Muscle of leg (tissue), 11 donors: ENCODE data around the gene BHLHE23. TPM values are rescaled to one million over a fixed set of nuclear protein-coding genes. Genes with fewer than 3 reads are reported as not detected.

Source experiments
- DNase-seq: peaks from one replicate; pipeline ENCODE4 v3.0.0; 2013
- H3K27ac ChIP-seq: one replicate; pipeline ENCODE4 v1.5.1; 2013; ENCODE audit warnings: mild to moderate bottlenecking, low read length, control low read depth
- H3K27me3 ChIP-seq: one replicate; pipeline ENCODE4 v1.6.1; 2013; ENCODE audit warnings: low read length; ENCODE audit not compliant: control insufficient read depth, insufficient read depth
- H3K36me3 ChIP-seq: one replicate; pipeline ENCODE4 v1.6.1; 2013; ENCODE audit warnings: low read length; ENCODE audit not compliant: control insufficient read depth, insufficient read depth
- H3K4me1 ChIP-seq: one replicate; pipeline ENCODE4 v1.6.1; 2013; ENCODE audit warnings: low read length; ENCODE audit not compliant: control insufficient read depth, insufficient read depth
- H3K4me3 ChIP-seq: one replicate; pipeline ENCODE4 v1.5.1; 2013; ENCODE audit warnings: low read length, control low read depth
- H3K9me3 ChIP-seq: replicated peaks from 2 replicates; pipeline ENCODE4 v1.6.1; 2013; ENCODE audit warnings: low read depth, low read length; ENCODE audit not compliant: control insufficient read depth
- WGBS: methylation state at CpG from one replicate; pipeline ENCODE4 v1.1.5; 2013; ENCODE audit warnings: missing lambda C conversion rate; ENCODE audit not compliant: insufficient coverage; 5-methylcytosine and 5-hydroxymethylcytosine counted together
- polyA plus RNA-seq, 8 donors: library from polyadenylated mRNA; unstranded; fragments of 120-200 nt; gene quantifications; one replicate each; pipeline versions ENCODE4 v1.2.1 to v1.2.3, GENCODE V29; 2013; ENCODE audit warnings: inconsistent platforms in 1 of 8, low replicate concordance in 1 of 8; ENCODE audit not compliant: insufficient read length in 8 of 8, insufficient read depth in 1 of 8
- total RNA-seq: library from RNA; stranded (reverse); fragments of 120-200 nt; gene quantifications from one replicate; pipeline ENCODE4 v1.2.4, GENCODE V29; 2013

The BHLHE23 gene
- total and polyA plus RNA-seq, 9 donors, result not detected

DNA sequence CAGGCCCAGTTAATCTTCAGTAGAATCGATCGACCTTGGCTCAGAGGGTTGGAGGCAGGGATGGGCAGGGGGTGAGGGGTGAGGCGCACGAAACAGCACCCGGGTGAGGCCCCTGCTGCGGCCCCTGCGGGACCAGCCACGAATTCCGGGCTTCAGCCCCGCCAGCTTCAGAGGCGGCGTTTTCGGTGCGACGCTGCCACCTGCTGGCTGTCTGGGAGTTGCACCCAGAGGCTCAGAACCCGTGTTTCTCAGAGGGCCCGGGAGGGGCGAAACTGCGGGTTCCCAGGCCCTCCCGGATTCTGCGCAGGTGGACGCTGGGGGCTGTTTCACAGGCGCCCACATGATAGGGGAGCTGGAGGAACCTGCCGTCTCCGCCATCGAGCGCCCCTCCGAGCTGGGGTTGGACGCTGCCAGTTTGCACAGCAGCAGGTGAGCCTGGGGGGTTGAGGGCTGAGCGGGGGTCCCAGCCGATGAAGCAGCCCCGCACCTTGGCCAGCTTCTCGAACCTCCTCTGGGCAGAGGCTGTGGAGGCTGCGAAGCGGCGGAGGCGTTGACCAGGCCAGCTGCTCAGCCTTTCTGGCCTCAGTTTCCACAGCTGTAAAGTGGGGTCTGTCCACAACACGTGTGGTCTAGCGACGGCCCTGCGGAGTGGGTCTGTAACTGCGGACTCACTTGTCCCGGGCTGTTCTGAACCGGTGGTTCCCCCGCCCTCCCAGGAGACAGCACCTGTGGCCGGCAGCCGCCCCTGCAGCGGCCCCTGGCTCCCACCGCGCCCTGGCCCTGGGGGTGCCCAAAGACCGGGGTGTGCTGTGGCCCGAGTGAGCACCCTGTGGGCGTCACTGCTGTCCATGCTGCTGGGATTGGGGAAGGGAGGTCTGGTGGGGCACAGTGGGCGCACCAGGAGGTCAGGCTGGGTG lies 2.5 kb upstream of the BHLHE23 start:
- H3K27me3 ChIP-seq, result peaks cover 89% of the 10 kb centered on the region
- H3K36me3 ChIP-seq, result no peaks in the 10 kb centered on the region
- peaks cover 15% of the 10 kb centered on the region for H3K9me3 ChIP-seq
- H3K27ac ChIP-seq, result no peak overlapping the region
- DNase-seq, result peak; percentile 69
- no peak overlapping the region for H3K4me3 ChIP-seq
- WGBS, result 8% methylated on average over 53 of the region's 54 CpGs
- peaks cover 32% of the 10 kb centered on the region for H3K4me1 ChIP-seq

GRCh38 chr20:63008541-63009044 lies 1.8 kb upstream of the BHLHE23 start:
- Histone ChIP-seq H3K9me3 (peaks cover 11% of the 10 kb centered on the region), H3K4me3 (no peak overlapping the region), H3K27ac (no peak overlapping the region), H3K4me1 (peaks cover 32% of the 10 kb centered on the region), H3K27me3 (peaks cover 86% of the 10 kb centered on the region), H3K36me3 (no peaks in the 10 kb centered on the region)
- DNase-seq, result no peak
- WGBS, result 6% methylated on average over 21 of the region's 21 CpGs

DNA sequence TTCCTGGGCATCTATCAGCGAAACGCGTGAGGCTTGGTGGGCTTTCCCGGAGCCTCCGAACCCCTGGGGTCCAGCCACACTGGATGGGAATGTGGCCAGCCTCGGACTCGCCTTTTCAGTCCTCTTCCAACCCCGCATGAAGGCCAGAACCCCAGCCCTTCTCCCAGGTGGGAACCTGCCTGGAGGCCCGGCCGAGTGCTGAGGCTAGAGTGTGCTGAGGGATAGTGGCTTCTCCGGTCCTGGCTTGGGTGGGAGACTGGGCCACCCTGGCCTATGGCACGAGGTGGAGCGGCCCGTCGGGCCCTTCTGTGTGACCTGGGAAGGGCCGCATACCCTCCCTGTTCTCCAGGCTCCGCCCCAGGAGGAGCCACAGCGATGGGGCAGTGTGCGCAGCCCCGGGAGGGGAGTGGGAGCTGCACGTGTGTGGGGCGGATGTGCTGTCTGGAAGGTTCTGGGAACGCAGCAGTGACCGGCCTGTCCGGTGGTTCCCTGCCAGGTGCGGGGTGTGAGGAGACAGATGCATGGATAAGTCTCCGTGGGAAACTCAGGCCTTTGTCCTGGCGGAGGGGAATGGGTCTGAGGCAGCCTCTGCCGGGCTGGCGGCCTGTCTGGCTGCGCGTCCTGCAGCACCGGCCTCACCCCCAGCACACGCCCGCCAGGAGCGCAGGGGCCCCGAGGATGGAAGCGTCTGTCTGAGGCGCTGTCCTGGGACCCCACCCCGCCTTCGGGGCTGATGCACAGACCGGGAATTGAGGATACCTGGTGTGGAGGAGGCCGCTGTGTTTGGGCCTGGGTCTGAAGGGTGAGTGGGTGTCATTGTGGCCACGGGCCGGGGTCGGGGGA lies 1.1 kb upstream of the BHLHE23 start:
- Histone ChIP-seq H3K9me3 (peaks cover 5% of the 10 kb centered on the region), H3K4me1 (peaks cover 32% of the 10 kb centered on the region), H3K4me3 (no peak overlapping the region), H3K27me3 (peaks cover 89% of the 10 kb centered on the region), H3K27ac (no peak overlapping the region), H3K36me3 (no peaks in the 10 kb centered on the region)
- peak; percentile 28 for DNase-seq
- WGBS, result 8% methylated on average over 46 of the region's 46 CpGs

- whole genome bisulfite sequencing, result 2% methylated on average over 24 of the region's 24 CpGs
- no peaks in the 10 kb centered on the region for H3K36me3 ChIP-seq
- no peaks in the 10 kb centered on the region for H3K9me3 ChIP-seq
- peaks cover 32% of the 10 kb centered on the region for H3K4me1 ChIP-seq
- no peak overlapping the region for H3K4me3 ChIP-seq
- no peak overlapping the region for H3K27ac ChIP-seq
- peaks cover 89% of the 10 kb centered on the region for H3K27me3 ChIP-seq
- no peak for DNase-seq
These were observed 539 bp upstream of the BHLHE23 start for GRCh38 chr20:63007360-63007645.

DNA sequence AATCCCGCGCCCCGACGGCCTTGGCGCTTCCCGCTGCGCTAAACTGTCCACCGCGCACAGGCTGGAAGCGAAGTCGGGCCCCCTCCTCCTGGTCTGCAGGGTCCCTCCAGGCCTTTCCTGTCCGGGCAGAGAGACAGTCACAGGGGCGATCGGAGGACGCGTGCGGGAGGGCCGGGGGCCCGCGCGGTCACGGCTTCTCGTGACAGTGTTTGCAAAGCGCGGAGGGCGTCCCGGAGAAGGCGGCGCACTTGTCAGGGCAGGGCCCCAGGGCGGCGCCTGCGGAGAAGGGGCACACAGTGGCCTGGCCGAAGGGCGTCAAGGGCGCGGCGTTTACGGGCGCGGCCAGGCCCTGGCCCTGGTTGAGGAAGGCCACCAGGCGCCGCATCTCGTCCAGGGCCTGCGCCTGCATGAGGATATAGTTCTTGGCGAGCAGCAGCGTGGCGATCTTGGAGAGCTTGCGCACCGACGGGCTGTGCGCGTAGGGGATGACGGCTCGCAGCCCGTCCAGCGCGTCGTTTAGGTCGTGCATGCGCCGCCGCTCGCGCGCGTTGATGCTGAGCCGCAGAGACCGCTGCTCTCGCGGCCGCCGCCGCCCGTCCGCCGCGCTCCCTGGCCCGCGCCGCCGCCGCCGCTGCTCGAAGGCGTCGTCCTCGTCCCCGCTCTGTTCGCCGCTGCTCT lies 763 bp downstream of the BHLHE23 start:
- Histone ChIP-seq H3K9me3 (no peaks in the 10 kb centered on the region), H3K36me3 (no peaks in the 10 kb centered on the region), H3K4me3 (no peak overlapping the region), H3K27me3 (peaks cover 92% of the 10 kb centered on the region), H3K4me1 (peaks cover 30% of the 10 kb centered on the region), H3K27ac (no peak overlapping the region)
- under 1% methylated on average over 90 of the region's 90 CpGs for WGBS
- DNase-seq, result peak; percentile 41

GRCh38 chr20:63005365-63005861 lies 1.4 kb downstream of the BHLHE23 start:
- H3K36me3 ChIP-seq, result no peaks in the 10 kb centered on the region
- DNase-seq, result no peak
- H3K27ac ChIP-seq, result no peak overlapping the region
- WGBS, result 2% methylated on average over 43 of the region's 43 CpGs
- no peaks in the 10 kb centered on the region for H3K9me3 ChIP-seq
- no peak overlapping the region for H3K4me3 ChIP-seq
- peaks cover 30% of the 10 kb centered on the region for H3K4me1 ChIP-seq
- peaks cover 90% of the 10 kb centered on the region for H3K27me3 ChIP-seq

DNA sequence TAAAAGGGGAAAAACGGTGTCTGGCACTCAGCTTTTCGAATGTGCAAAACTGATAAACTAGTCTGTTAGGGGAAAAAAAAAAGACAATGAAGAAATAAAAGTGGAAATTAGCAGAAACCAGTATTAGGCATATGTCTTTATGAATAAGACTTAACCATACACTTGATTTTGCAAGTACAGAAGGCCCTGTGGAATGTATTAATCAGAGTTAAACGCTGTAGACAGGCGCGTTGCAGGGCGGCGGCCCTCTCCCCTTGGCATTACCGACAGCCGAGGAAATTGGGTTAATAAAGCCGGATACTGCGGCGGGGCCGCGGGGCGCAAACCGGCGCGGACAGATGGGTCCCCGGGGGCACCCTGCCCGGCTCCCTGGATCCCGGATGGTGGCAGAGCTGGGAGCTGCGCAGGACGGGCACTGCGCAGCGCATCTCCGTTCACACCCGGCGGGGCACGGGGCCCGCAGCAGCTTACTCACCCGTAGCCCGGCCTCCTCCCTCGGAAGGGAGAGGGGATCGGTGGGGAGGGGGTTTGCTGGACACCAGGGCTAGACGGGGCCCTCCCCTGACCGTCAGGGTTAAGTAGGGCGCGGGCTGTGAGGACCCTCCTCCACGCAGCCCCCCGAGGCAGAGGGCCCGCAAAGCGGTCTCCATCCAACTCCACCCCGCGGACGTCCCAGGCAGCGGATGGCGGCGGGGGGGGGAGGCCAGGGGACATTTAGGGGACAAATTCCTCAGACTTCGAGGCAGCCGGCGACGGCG lies 2.0 kb downstream of the BHLHE23 start:
- H3K27me3 ChIP-seq, result peaks cover 89% of the 10 kb centered on the region
- H3K36me3 ChIP-seq, result no peaks in the 10 kb centered on the region
- no peak overlapping the region for H3K27ac ChIP-seq
- H3K4me1 ChIP-seq, result peaks cover 24% of the 10 kb centered on the region
- H3K9me3 ChIP-seq, result no peaks in the 10 kb centered on the region
- no peak for DNase-seq
- WGBS, result 2% methylated on average over 24 of the region's 53 CpGs
- H3K4me3 ChIP-seq, result no peak overlapping the region

- no peak overlapping the region for H3K4me3 ChIP-seq
- no peaks in the 10 kb centered on the region for H3K36me3 ChIP-seq
These were observed 3.2 kb downstream of the BHLHE23 start for GRCh38 chr20:63003546-63003945.

DNA sequence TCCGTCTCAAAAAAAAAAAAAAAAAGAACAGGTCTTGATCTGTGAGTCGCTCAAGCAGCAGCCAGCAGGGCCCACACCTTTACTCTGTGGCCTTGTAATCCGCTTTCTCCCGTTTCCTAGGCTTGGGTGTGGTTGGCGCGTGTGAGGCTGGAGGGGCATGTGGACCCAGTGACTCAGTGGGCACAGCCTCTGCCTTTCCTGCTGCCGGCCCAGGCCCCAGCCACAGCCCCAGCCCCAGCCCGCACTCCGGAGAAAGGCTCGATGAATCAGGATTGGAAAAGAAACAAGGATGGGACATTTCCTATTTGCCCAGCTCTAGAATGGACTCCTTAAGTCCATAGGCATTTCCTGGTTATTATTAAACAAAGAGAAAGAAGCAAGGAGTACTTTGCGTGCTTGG lies 4.3 kb downstream of the BHLHE23 start:
- no peak for DNase-seq
- Histone ChIP-seq H3K4me1 (peaks cover 7% of the 10 kb centered on the region), H3K9me3 (no peaks in the 10 kb centered on the region), H3K36me3 (no peaks in the 10 kb centered on the region), H3K4me3 (no peak overlapping the region), H3K27me3 (peaks cover 87% of the 10 kb centered on the region), H3K27ac (no peak overlapping the region)
- 77% methylated on average over 8 of the region's 11 CpGs for WGBS

More at GRCh38 chr20:63003546-63003945, 3.2 kb downstream of the BHLHE23 start:
- Histone ChIP-seq H3K4me1 (peaks cover 11% of the 10 kb centered on the region), H3K27ac (no peak overlapping the region), H3K9me3 (no peaks in the 10 kb centered on the region), H3K27me3 (peaks cover 87% of the 10 kb centered on the region)
- 7% methylated on average over 7 of the region's 13 CpGs for WGBS
- no peak for DNase-seq
